Measurements from ENCODE around the gene PTBP2. TPM values are rescaled to one million over a fixed set of nuclear protein-coding genes. Genes with fewer than 3 reads are reported as not detected.

Gene PTBP2
- total RNA-seq, 1 donor from 2014 or later: 170 TPM

GRCh38 chr1:96695954-96696353 is 25.6 kb upstream of the PTBP2 start:
- peaks cover 2% of the 10 kb centered on the region for H3K27me3 Mint-ChIP-seq (ENCODE audit: insufficient read depth, low read depth)
- DNase-seq (ENCODE audit: low spot score): no peak
- TF ChIP-seq EZH2 (IDR thresholded peaks at IDR 0.05): no peak
- no peak for TF ChIP-seq CTCF (IDR thresholded peaks at IDR 0.05)
- no peaks in the 10 kb centered on the region for H3F3A ChIP-seq (ENCODE audit: low read depth)
- H3K9me3 ChIP-seq (ENCODE audit: low read depth): no peaks in the 10 kb centered on the region
- no peak overlapping the region for H3K4me2 ChIP-seq
- H3K4me1 Mint-ChIP-seq: no peaks in the 10 kb centered on the region
- no peaks in the 10 kb centered on the region for H3K27me3 ChIP-seq
- H3K4me3 ChIP-seq: no peak overlapping the region
- H3K27ac ChIP-seq: no peak overlapping the region
- no peak overlapping the region for H2AFZ ChIP-seq (replicated peaks)
- H3K36me3 Mint-ChIP-seq: no peaks in the 10 kb centered on the region
- H3K79me2 ChIP-seq (ENCODE audit: low read depth): no peaks in the 10 kb centered on the region
- no peaks in the 10 kb centered on the region for H3K36me3 ChIP-seq
- no peak overlapping the region for H3K9ac ChIP-seq
- H3K9me3 Mint-ChIP-seq: peaks cover 4% of the 10 kb centered on the region
- no peaks in the 10 kb centered on the region for H4K20me1 ChIP-seq (ENCODE audit: low read depth)
- no peak overlapping the region for H3K27ac Mint-ChIP-seq
- H3K4me1 ChIP-seq: no peaks in the 10 kb centered on the region
- H3K4me3 Mint-ChIP-seq: no peak overlapping the region

GRCh38 chr1:96698342-96698983 is 23.1 kb upstream of the PTBP2 start:
- Histone ChIP-seq H3K4me3 (no peak overlapping the region), H3K27me3 (no peaks in the 10 kb centered on the region), H3K9ac (no peak overlapping the region), H2AFZ (replicated peaks) (no peak overlapping the region), H3K79me2 (ENCODE audit: low read depth) (no peaks in the 10 kb centered on the region), H3K4me1 (peaks cover 5% of the 10 kb centered on the region), H3K36me3 (no peaks in the 10 kb centered on the region), H3K27ac (no peak overlapping the region), H3K4me2 (no peak overlapping the region), H4K20me1 (ENCODE audit: low read depth) (no peaks in the 10 kb centered on the region), H3K9me3 (ENCODE audit: low read depth) (no peaks in the 10 kb centered on the region), H3F3A (ENCODE audit: low read depth) (no peaks in the 10 kb centered on the region)
- H3K36me3 Mint-ChIP-seq: no peaks in the 10 kb centered on the region
- no peaks in the 10 kb centered on the region for H3K27me3 Mint-ChIP-seq (ENCODE audit: insufficient read depth, low read depth)
- peaks cover 4% of the 10 kb centered on the region for H3K9me3 Mint-ChIP-seq
- no peaks in the 10 kb centered on the region for H3K4me1 Mint-ChIP-seq
- no peak overlapping the region for H3K4me3 Mint-ChIP-seq
- H3K27ac Mint-ChIP-seq: no peak overlapping the region
- TF ChIP-seq CTCF (IDR thresholded peaks at IDR 0.05) (no peak), EZH2phosphoT487 (IDR thresholded peaks at IDR 0.05) (no peak), EZH2 (IDR thresholded peaks at IDR 0.05) (no peak)
- DNase-seq (ENCODE audit: low spot score): no peak

- Mint-ChIP-seq H3K36me3 (no peaks in the 10 kb centered on the region), H3K4me1 (no peaks in the 10 kb centered on the region), H3K27me3 (ENCODE audit: insufficient read depth, low read depth) (no peaks in the 10 kb centered on the region), H3K27ac (no peak overlapping the region), H3K9me3 (peaks cover 4% of the 10 kb centered on the region), H3K4me3 (no peak overlapping the region)
- DNase-seq (ENCODE audit: low spot score): no peak
- H3K27me3 ChIP-seq: no peaks in the 10 kb centered on the region
- peaks cover 5% of the 10 kb centered on the region for H3K4me1 ChIP-seq
- no peak overlapping the region for H3K27ac ChIP-seq
- H2AFZ ChIP-seq (replicated peaks): no peak overlapping the region
- H3K36me3 ChIP-seq: no peaks in the 10 kb centered on the region
- no peak overlapping the region for H3K4me3 ChIP-seq
- no peaks in the 10 kb centered on the region for H3K9me3 ChIP-seq (ENCODE audit: low read depth)
- no peak overlapping the region for H3K4me2 ChIP-seq
- no peak for TF ChIP-seq EZH2phosphoT487 (IDR thresholded peaks at IDR 0.05)
- TF ChIP-seq CTCF (IDR thresholded peaks at IDR 0.05): no peak
- TF ChIP-seq EZH2 (IDR thresholded peaks at IDR 0.05): no peak
- no peaks in the 10 kb centered on the region for H3K79me2 ChIP-seq (ENCODE audit: low read depth)
- H3K9ac ChIP-seq: no peak overlapping the region
- no peaks in the 10 kb centered on the region for H4K20me1 ChIP-seq (ENCODE audit: low read depth)
- no peaks in the 10 kb centered on the region for H3F3A ChIP-seq (ENCODE audit: low read depth)
Measured at GRCh38 chr1:96703186-96703585, 18.4 kb upstream of the PTBP2 start.
